ENCODE data around the gene APEH. TPM values are rescaled to one million over a fixed set of nuclear protein-coding genes. Genes with fewer than 3 reads are reported as not detected.

Gene APEH
- total and polyA plus RNA-seq, 2 donors (not counting 1 experiment from before 2014, with no cell fraction given): 79.4 to 96.2 TPM

GRCh38 chr3:49659756-49660155, 14.4 kb upstream of the APEH start:
- Histone ChIP-seq H3K79me2 (ENCODE audit: control insufficient read depth, insufficient read depth, low read length) (no peaks in the 10 kb centered on the region), H3K36me3 (replicated peaks in 1 of 2; ENCODE audit: control extremely low read depth in 1 of 2, control insufficient read depth in 1 of 2, extremely low read depth in 1 of 2, insufficient read depth in 2 of 2, low read length in 1 of 2) (no peaks in the 10 kb centered on the region), H3K4me2 (replicated peaks; ENCODE audit: low read depth, low read length, poor library complexity, severe bottlenecking) (no peak overlapping the region), H3K9ac (ENCODE audit: low read length) (no peak overlapping the region), H3K4me1 (ENCODE audit: control insufficient read depth in 2 of 2, insufficient read depth in 2 of 2, low read length in 2 of 2) (peaks cover 0 to 9% of the 10 kb centered on the region in 2 donors), H2AFZ (ENCODE audit: insufficient read depth, low read depth, low read length, poor library complexity, severe bottlenecking) (no peak overlapping the region), H3K27me3 (replicated peaks in 1 of 4; ENCODE audit: control extremely low read depth in 1 of 4, control insufficient read depth in 3 of 4, insufficient read depth in 4 of 4, low read length in 3 of 4) (peaks cover 0 to 5% (median 0%) of the 10 kb centered on the region in 4 experiments), H3K4me3 (ENCODE audit: control extremely low read depth in 1 of 5, extremely low read depth in 1 of 5, insufficient read depth in 1 of 5, low read depth in 2 of 5, low read length in 4 of 5) (no peak overlapping the region), H3K27ac (ENCODE audit: low read length in 2 of 2) (no peak overlapping the region), H3K9me3 (ENCODE audit: control extremely low read depth in 1 of 3, control insufficient read depth in 2 of 3, insufficient read depth in 1 of 3, low read length in 2 of 3) (peaks cover 0 to 5% (median 0%) of the 10 kb centered on the region in 3 donors), H4K20me1 (ENCODE audit: control insufficient read depth, insufficient read depth, low read length, poor library complexity, severe bottlenecking) (no peaks in the 10 kb centered on the region)
- Mint-ChIP-seq H3K27ac (no peak overlapping the region), H3K27me3 (peaks cover 5% of the 10 kb centered on the region), H3K9me3 (ENCODE audit: insufficient read depth) (no peaks in the 10 kb centered on the region), H3K4me3 (no peak overlapping the region), H3K4me1 (peaks cover 3% of the 10 kb centered on the region)
- CTCF ChIA-PET: no interaction called here
- TF ChIP-seq CTCF (IDR thresholded peaks at IDR 0.05): no peak
- intact Hi-C loops (cut with micrococcal nuclease): no loop called here
- POLR2A ChIA-PET: no interaction called here
- no peak for ATAC-seq (ENCODE audit: low read depth)
- 72% methylated on average over 4 of the region's 4 CpGs for WGBS (ENCODE audit: insufficient coverage)
- DNase-seq: no peak

- no peak overlapping the region for H3K9ac ChIP-seq (ENCODE audit: low read length)
- no peak overlapping the region for H2AFZ ChIP-seq (ENCODE audit: insufficient read depth, low read depth, low read length, poor library complexity, severe bottlenecking)
- no peaks in the 10 kb centered on the region for H3K36me3 ChIP-seq (replicated peaks in 1 of 2; ENCODE audit: control extremely low read depth in 1 of 2, control insufficient read depth in 1 of 2, extremely low read depth in 1 of 2, insufficient read depth in 2 of 2, low read length in 1 of 2)
- 95% methylated on average over 14 of the region's 14 CpGs for WGBS (ENCODE audit: insufficient coverage)
- no peaks in the 10 kb centered on the region for H4K20me1 ChIP-seq (ENCODE audit: control insufficient read depth, insufficient read depth, low read length, poor library complexity, severe bottlenecking)
- H3K4me1 ChIP-seq (ENCODE audit: control insufficient read depth in 2 of 2, insufficient read depth in 2 of 2, low read length in 2 of 2): no peaks in the 10 kb centered on the region
- H3K9me3 ChIP-seq (ENCODE audit: control extremely low read depth in 1 of 3, control insufficient read depth in 2 of 3, insufficient read depth in 1 of 3, low read length in 2 of 3): no peaks in the 10 kb centered on the region
- H3K4me3 ChIP-seq (ENCODE audit: control extremely low read depth in 1 of 5, extremely low read depth in 1 of 5, insufficient read depth in 1 of 5, low read depth in 2 of 5, low read length in 4 of 5): no peak overlapping the region
- CTCF ChIA-PET: no interaction called here
- H3K4me1 Mint-ChIP-seq: no peaks in the 10 kb centered on the region
- no peaks in the 10 kb centered on the region for H3K9me3 Mint-ChIP-seq (ENCODE audit: insufficient read depth)
- DNase-seq: no peak
- peaks cover 5% of the 10 kb centered on the region for H3K27me3 Mint-ChIP-seq
- intact Hi-C loops (cut with micrococcal nuclease): no loop called here
- H3K27ac Mint-ChIP-seq: no peak overlapping the region
- no peak for ATAC-seq (ENCODE audit: low read depth)
- POLR2A ChIA-PET: no interaction called here
- H3K27ac ChIP-seq (ENCODE audit: low read length in 2 of 2): no peak overlapping the region
- peaks cover 0 to 5% (median 0%) of the 10 kb centered on the region in 4 experiments for H3K27me3 ChIP-seq (replicated peaks in 1 of 4; ENCODE audit: control extremely low read depth in 1 of 4, control insufficient read depth in 3 of 4, insufficient read depth in 4 of 4, low read length in 3 of 4)
- H3K4me2 ChIP-seq (replicated peaks; ENCODE audit: low read depth, low read length, poor library complexity, severe bottlenecking): no peak overlapping the region
- H3K4me3 Mint-ChIP-seq: no peak overlapping the region
- H3K79me2 ChIP-seq (ENCODE audit: control insufficient read depth, insufficient read depth, low read length): no peaks in the 10 kb centered on the region
- TF ChIP-seq CTCF (IDR thresholded peaks at IDR 0.05): no peak
- no peak for TF ChIP-seq EZH2 (IDR thresholded peaks at IDR 0.05; ENCODE audit: borderline replicate concordance, insufficient read depth, low read depth, low read length, poor library complexity, severe bottlenecking)
These were observed 12.9 kb upstream of the APEH start for GRCh38 chr3:49661281-49661680.

Data from B cell (primary cell).